Tibial artery (tissue), 4 donors: Measurements from ENCODE around the gene OR8B8.
"Not testable (repeated sequence)": the region's sequence is repeated elsewhere in the genome, so short reads cannot be mapped to it uniquely, and the experiment has no call there.

Source experiments
- DNase-seq, 2 donors: peaks; one replicate each; pipeline ENCODE4 v3.0.0-alpha.2; 2019
- H3K27ac ChIP-seq, 2 donors: fragments of 200-600 bp; sonication (generic) in 1 of 2; 1 replicate in 1 of 2; 2 replicates in 1 of 2; pipeline ENCODE4 v1.5.1; 2018 to 2019; ENCODE audit warnings: mild to moderate bottlenecking in 1 of 2
- H3K27me3 ChIP-seq, 2 donors: fragments of 200-600 bp; sonication (generic) in 1 of 2; one replicate each; pipeline versions ENCODE4 v1.5.1 to v1.6.0; 2016 to 2019
- H3K36me3 ChIP-seq, 3 donors: fragments of 200-600 bp; sonication (generic) in 2 of 3; one replicate each; pipeline ENCODE4 v1.5.1; 2016 to 2019; ENCODE audit warnings: mild to moderate bottlenecking in 2 of 3
- H3K4me1 ChIP-seq, 4 donors: fragments of 200-600 bp; sonication (generic) in 2 of 4; 1 replicate in 3 of 4; 2 replicates in 1 of 4; pipeline ENCODE4 v1.5.1; 2016 to 2019
- H3K4me3 ChIP-seq, 2 donors: fragments of 200-600 bp; sonication (generic) in 1 of 2; 1 replicate in 1 of 2; 2 replicates in 1 of 2; pipeline ENCODE4 v1.5.1; 2018 to 2019; ENCODE audit warnings: mild to moderate bottlenecking in 2 of 2
- H3K9me3 ChIP-seq, 3 donors: fragments of 200-600 bp; sonication (generic) in 1 of 3; one replicate each; pipeline ENCODE4 v1.5.1; 2016 to 2019
- intact Hi-C: fragments of 100-400 bp; cut with DNase I; formaldehyde crosslinking; loops from one replicate; pipeline ENCODE4 v1.15.0; 2023; ENCODE audit warnings: low total_unique reads
- TF ChIP-seq, protein P1 (sequence below), 2 experiments: fragments of 200-600 bp in 1 of 2; fragments of 450-650 bp in 1 of 2; IDR thresholded peaks; one replicate each; pipeline ENCODE4 v1.5.1; 2017 to 2019; ENCODE audit warnings: antibody characterized with exemption in 2 of 2, mild to moderate bottlenecking in 1 of 2, moderate library complexity in 1 of 2

OR8B8 gene

DNA sequence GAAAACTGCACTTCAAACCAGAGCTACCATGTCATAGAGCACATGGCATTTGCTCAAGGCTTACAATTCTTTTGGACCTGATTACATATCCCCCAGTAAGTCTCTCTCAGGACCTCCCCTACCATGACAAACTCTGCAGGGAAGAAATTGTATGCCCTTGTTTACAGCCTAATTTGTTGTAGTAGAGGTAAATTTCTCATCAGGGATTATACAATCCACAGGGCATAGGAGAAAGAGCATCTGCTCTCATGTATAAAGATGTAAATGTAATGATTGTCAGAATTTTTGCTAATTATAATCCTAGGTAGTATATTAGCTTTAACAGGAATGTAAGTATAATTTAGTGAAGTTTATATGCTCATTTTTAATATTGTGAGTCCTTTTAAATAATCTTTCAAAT, 46.6 kb downstream of the OR8B8 start, which contains the start of gene OR8B3:
TSS of gene OR8B3 (minus strand) at position 101 of the 400 bp plus-strand sequence. CDS start 1,673 bp downstream, outside the sequence.
- intact Hi-C loops, result no loop called here
- Histone ChIP-seq H3K27ac (no peak within 1 kb of the TSS), H3K36me3 (no peaks in the 10 kb centered on the region), H3K4me3 (no peak within 1 kb of the TSS), H3K9me3 (no peaks in the 10 kb centered on the region), H3K4me1 (no peaks in the 10 kb centered on the region), H3K27me3 (no peaks in the 10 kb centered on the region)
- TF ChIP-seq, protein P1, sequence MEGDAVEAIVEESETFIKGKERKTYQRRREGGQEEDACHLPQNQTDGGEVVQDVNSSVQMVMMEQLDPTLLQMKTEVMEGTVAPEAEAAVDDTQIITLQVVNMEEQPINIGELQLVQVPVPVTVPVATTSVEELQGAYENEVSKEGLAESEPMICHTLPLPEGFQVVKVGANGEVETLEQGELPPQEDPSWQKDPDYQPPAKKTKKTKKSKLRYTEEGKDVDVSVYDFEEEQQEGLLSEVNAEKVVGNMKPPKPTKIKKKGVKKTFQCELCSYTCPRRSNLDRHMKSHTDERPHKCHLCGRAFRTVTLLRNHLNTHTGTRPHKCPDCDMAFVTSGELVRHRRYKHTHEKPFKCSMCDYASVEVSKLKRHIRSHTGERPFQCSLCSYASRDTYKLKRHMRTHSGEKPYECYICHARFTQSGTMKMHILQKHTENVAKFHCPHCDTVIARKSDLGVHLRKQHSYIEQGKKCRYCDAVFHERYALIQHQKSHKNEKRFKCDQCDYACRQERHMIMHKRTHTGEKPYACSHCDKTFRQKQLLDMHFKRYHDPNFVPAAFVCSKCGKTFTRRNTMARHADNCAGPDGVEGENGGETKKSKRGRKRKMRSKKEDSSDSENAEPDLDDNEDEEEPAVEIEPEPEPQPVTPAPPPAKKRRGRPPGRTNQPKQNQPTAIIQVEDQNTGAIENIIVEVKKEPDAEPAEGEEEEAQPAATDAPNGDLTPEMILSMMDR (IDR thresholded peaks at IDR 0.05), result no peak
- no peak for DNase-seq

DNA sequence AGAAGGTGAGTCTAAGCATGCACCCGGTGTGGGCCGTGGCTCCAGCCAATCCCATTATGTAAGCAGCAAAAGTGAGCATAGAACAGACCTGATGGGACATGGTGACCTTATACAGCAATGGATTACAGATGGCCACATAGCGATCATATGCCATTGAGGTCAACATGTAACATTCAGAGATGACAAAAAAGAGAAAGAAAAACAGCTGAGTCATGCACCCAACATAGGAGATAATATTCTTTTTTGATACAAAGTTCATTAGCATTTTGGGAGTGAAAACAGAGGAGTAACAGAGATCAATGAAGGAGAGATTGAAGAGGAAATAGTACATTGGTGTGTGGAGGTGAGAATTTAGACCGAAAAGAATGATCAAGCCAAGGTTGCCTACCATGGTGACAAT, 48.6 kb downstream of the OR8B8 start:
- H3K27me3 ChIP-seq, H3K36me3 ChIP-seq, H3K4me1 ChIP-seq, intact Hi-C loops, H3K27ac ChIP-seq, DNase-seq, H3K4me3 ChIP-seq, H3K9me3 ChIP-seq: not testable (repeated sequence)

DNA sequence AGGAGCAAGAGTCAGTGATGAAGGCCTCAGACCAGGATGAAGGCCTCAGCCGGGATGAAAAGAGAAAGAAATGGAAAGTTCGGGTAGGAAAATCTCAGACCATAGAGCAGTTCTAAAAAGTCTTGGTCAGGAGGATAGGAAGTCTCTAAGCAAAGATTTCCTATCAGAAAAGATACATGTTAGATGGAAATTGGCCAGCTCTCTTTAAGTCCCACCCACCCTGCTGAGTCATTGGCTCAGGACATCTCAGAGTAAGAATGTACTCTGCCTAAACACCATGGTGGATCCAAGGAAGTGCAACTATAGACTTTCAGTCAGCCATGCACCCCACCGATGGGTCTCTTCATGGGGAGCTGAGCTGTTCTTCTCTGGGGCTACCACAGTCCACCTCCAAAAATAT, 51.1 kb downstream of the OR8B8 start:
- no peaks in the 10 kb centered on the region for H3K36me3 ChIP-seq
- no peak overlapping the region for H3K4me3 ChIP-seq
- TF ChIP-seq, protein P1 (IDR thresholded peaks at IDR 0.05), result no peak
- no peak overlapping the region for H3K27ac ChIP-seq
- H3K27me3 ChIP-seq, result no peaks in the 10 kb centered on the region
- intact Hi-C loops, result no loop called here
- no peak for DNase-seq
- no peaks in the 10 kb centered on the region for H3K9me3 ChIP-seq
- H3K4me1 ChIP-seq, result no peaks in the 10 kb centered on the region
